ENCODE results near the gene POU3F2.

The POU3F2 gene

DNA sequence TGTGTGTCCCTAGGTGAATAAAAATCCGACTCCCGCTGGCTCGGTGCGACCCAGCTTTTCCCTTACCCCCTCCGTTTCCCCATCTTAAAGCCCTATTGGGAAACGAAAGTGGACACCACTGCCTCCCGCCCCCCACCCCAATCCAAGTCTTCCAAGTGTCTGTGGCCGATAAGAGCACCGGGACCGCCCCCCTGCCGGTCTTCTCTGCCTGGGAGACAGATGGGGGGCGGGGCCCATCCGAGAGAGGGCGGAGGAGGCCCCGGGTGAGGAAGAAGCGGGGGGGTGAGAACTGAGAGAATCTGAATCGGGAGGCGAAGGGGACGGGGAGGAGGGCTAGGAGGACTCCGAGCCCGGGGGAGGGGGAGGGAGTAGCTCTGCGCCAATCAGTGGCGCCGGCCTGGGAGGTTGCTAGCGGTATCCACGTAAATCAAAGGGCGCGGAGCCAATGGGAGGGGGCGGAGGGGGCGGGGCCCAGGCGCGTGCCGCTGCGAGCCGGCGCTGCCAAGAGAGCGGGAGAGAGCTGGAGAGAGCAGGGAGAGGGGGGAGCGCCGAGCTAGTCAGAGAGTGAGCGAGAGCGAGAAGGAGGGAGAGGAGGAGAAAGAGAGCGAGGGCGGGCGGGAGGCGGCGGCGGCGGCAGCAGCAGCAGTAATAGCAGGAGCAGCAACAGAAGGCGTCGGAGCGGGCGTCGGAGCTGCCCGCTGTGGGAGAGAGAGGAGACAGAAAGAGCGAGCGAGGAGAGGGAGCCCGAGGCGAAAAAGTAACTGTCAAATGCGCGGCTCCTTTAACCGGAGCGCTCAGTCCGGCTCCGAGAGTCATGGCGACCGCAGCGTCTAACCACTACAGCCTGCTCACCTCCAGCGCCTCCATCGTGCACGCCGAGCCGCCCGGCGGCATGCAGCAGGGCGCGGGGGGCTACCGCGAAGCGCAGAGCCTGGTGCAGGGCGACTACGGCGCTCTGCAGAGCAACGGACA is at the start of gene POU3F2:
POU3F2 (plus strand) TSS at position 515 of the 972 bp plus-strand sequence; CDS start at position 815, 300 bp downstream.
- peak; percentile 58 to 59 for DNase-seq

DNA sequence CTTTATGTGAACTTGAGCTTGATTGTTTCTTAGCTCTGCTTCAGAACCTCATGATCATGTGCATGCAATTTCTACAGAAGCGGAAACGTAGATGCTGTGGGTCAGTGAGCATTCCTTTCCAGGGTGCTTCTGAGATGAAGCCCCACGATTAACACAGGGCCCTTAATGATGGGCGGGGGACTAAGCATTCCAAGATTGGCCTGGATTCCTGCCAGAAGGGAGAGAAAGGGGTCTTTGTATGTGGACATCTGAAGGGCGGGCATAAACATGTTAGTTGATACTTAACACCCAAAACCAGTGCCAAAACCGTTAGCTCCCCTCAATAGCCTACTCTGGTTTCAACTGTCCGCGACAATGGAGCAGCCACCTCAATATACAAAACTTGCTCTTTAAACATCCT is 46.9 kb upstream of the POU3F2 start:
- no peak for DNase-seq

DNA sequence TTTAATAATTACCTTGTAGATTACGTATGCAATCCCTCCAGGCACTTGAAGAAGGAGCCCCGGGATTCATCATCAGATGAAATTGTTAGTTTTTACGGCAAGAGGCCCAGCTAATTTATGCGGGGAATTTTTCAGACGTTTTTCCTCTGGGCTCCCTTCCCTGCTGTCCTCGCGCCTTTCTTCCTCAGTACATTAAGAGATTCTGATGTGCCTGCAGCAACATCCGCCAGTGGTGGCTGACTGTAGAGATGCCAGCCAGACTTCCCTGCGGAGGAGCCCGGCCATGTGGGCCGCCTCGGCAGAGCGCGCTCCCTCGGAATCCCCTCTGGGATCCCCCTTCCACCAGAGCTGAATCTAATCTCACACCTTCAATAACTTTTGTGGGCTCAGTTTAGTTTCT is 46.4 kb upstream of the POU3F2 start:
- DNase-seq = no peak

DNA sequence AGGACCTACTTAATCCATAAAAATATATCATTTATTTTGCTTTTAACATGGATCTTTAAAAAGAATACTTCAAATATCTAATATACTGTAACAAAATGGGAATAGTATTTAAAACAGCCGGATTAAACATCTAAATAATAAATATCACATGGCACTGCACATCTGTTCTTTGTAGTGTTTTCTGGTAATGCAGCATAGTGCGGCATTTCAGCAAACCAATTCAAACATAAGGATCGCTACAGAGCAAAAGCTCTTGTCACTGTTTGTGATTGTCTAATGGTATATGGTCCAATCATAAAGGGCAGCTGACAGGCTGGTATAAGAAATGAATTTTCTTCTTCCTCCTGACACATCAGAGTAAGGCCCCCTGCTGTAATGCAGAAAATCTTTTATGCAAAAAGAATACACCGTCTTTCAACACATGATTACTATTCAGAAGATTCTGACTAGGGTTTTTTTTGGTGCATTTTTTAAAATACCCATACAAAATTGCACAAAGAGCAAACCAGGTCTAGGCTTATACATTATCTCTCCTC is 40.0 kb upstream of the POU3F2 start:
- DNase-seq = no peak

DNA sequence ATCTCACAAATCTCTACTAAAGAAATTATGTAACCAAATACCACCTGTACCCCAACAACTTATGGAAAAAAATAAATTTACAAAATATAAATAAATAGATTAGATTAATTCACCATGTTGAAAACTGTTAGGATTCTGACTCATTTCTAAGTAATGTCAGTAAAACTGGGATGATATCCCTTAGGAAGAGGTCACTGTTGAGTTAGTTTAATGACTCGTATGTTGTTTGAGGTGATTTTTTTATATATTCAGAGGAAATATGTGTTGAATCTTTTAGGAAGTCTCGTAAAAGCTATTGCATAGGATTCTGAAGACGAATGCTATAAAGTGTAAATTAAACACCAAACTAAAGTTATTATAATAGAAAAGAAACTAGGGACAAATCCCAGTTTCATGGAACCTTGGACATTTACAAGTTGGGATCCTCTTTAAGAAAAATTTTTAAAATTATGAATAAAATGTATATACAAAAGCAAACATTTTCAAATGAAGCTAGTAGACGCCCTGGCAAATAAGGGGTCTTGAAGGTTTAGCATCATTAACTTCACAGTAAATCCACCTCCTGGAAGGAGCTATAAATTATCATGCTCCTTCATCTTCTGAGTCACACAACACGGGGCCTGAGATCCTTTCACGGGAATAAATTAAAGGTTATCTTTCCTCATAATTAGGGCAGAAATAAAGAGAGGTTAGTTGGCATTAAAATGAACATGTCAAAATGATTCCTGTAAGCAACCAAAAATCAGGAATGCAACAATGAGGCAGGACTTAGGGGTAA is 37.0 kb upstream of the POU3F2 start:
- no peak for DNase-seq

DNA sequence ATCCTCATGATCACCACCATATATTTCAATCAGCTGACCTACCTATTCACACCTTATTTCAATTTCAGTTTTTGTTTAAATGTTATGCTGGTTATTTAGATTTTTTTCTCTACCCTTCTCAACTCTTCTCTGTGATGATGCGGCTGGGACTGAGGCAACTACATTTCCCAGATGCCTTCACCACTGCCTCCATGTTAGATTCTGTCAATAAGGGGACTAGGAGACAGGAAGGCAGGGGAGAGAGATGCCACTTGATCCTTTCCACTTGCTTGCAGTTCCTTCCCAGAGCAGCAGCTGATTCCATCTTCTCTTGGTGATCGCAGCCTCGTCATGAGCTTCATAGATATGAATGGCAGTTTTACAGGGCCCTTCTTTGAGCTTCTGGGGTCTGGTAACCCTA is 33.5 kb upstream of the POU3F2 start:
- DNase-seq = no peak

DNA sequence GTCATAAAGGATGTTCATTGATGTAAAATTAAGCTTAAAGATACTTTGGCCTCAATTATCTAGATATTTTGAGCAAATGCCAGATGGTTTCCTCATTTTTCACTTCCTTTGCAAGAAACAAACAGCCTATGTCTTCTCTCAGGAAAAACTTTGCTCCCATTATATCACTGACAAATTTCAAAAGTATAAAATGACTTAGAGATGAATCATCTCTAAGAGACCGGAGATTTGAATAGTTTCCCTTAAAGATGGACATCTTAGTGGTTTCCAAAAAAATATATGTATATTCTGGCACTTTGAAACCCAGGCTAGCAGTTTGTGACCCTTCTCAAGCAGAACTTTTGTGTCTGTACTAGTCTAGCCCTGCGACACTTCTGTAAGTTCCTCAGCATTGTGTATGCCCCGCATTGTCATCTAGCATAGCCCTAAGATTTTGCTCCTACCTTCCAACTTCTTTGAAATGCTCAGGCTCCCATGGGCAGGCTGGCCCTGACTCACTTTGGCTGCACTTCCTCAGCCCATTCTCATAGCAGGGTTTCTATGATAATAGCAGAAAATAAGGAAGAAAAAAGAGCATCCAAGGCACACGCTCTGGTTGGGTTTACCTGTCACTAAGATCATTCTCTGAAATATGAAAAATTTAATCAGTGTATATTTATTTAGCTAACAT is 25.7 kb upstream of the POU3F2 start:
- no peak for DNase-seq

DNA sequence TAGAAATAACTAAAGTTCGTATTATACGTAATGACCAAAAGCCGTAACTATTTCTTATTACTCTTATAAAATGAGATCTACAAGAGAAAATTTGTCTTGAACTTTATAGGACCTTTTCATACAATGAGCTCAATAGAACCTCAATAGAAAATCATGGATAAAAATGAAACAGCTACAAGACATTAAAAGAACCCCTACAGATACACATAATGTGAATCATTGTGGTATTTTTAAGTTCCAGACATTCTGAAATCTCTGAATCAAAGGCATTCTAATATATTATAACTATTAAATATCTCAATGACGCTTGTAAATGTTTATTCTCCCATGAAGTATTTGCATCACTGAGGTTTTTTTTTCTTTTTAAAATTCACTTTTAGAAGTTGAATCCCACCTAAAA is 22.2 kb upstream of the POU3F2 start:
- no peak for DNase-seq

DNA sequence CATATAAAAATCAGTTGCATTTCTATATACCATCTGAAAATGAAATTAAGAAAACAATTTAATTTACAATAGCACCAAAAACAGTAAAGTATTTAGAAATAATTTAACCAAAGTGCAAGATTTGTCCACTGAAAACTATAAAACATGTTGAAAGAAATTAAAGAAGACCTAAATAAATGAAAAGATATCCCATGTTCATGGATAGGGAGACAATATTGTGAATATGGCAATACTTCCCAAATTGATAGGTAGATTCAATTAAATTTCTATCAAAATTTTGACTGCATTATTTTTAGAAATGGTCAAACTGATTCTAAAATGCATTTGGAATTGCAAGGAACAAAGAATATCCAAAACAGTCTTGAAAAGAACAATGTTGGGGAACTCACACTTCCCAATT is 17.6 kb upstream of the POU3F2 start:
- no peak for DNase-seq

DNA sequence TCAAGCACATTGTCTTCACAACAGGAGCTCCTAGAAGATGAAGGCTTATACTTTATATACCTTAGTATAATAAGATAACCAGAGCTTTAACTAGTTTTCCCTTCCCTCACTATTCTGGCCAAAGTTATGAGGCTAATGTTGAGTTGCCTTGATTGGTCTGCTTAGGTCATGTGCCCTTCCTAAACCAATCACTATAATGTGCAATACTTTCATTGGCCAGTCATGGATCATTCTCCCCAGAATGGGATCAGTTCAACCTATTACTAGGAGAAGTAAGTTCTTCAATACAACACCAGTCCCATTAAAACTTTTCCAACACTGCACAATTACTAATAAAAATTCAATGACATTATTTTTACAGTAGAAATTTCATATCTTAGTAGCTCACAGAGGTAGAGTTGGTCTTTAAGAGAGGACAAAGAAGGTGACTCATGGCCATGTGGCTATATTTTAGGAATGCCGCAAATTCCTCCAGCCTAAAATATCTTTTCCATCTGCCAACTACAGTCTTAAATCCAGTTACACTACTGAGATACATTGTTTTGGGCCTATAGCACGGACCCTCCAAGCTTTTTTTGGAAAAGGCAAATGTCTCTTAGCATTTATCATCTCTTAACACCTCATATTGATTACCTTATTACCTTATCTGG is 12.5 kb upstream of the POU3F2 start:
- DNase-seq = no peak

DNA sequence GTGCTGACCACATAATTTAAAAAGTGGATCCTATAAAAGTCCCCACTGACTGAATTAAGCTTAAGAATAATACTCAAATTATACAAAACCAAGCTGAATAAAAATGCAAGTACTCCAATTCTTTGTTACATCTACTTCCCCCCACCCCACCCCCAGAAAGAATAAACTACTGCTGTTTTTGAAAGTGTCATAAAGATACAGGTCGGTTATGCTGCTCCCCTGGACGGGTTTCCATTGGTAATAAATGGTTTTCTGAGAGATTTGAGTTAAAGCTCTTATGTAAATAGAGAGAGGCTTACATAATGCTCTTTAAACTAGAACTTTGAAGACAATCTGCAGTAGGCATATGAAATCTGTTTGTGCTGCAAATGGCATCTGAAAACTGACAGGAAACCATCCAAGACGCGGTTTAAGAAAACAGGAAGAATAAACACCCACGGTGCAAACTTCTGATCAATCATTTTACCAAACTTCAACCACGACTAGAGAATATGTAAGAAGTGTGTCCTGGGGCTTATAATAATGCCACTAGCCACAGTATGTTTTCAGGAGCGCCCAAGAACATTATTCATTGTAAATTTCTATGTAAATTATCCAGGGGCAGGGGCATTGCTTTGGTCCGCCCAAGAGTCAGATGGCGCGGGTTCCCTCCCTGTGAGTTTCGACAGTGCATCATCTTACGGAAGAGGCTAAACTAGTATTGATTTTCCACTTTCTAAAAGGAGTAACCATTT is 10.8 kb upstream of the POU3F2 start:
- no peak for DNase-seq

DNA sequence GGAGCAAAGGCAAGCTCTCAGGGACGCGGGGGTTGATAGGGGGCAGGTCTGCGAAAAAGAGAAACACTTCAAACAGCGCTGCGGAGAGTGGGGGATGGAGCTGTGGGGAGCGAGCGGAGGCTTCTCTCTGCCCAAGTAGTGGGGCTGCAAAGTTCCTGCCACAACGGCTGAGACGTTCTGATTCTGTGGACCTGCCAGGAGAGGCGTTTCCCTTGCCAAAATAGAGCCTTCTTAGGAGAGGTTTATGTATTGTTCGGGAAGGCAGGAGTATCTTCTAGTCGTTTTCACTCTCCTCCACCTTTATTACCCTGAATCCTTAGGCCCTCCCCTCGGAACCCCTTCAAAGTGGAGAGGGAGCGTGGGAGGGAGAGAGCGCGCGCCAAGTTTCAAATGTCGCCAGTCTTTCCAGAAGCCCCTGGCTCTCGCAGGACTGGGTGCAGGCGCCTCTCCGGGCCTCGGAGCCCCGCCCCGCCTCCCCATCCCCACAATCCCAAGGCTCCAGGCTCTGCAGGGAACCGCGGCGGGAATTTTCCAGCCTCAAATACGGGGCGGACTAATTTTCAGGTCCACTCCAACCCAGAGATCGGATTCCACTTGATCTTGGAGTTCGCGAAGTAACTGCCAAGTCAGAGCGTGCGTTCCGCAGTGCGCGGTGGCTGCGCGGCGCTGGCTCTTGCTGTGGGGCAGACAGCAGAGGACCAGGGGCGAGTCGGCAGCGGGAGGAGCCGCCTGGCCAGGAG is 10.0 kb upstream of the POU3F2 start:
- DNase-seq = no peak

DNA sequence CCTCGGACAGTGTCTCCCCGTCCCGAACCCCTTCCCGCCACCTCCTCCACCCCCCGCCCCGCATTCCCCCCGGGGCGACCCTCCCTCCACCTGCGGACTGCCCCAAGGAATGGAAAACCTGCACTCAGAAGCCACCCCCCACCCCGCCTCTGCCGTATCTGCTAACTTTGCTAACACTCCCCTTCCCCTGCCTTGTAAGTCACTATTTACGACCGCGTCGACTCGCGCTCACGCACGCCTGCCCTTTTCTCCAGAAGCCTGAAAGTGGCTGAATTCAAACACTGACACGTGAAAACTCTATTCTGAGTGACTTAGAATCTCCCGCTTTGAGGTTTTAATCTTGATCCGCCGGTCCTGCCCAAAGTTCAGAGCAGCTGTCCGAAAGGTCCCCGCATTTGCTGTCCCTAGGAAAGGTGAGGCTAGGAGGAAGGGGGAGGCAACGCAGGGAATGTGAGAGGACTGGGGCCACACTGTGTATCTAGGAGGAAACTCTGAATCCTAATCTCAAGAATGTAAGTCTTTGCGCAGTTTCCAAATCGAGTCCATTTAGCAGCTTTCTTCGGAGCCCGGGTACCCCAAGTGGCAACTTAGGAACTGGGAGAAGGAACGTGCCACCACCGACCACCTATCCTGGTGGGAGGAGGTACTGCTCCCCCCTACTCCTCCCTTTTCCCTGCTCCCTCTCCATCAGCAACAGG is 9.3 kb upstream of the POU3F2 start:
- DNase-seq = no peak

DNA sequence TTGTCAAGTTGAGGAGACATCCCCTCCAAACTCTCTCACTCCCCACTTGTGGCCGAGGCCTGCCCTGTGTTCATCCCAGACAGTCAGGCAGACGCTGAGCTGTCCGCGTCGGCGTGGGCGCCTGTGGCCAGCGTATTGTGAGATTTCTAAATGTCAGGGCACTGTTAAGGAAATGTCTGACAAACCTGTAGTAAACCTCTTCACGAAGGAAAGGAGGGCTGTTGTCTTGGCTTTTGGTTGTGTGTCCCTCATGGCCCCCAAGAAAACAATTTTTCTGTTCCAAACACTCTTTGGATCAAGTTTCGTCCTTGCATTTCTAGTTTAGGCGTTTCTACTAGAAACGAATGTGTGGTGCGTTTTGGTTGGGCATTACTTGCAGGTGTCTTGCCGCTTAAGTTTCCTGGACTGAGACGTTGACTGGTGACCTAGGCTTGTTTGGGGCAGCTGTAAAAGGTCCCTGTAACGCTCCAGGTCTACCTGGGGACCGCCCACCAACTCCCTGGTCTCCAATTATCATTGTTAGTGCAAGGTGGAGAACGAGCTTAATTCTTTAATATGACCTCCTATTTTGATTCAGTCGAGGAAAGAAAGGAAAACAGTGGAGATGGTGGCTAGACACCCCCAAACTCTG is 8.7 kb upstream of the POU3F2 start:
- no peak for DNase-seq

DNA sequence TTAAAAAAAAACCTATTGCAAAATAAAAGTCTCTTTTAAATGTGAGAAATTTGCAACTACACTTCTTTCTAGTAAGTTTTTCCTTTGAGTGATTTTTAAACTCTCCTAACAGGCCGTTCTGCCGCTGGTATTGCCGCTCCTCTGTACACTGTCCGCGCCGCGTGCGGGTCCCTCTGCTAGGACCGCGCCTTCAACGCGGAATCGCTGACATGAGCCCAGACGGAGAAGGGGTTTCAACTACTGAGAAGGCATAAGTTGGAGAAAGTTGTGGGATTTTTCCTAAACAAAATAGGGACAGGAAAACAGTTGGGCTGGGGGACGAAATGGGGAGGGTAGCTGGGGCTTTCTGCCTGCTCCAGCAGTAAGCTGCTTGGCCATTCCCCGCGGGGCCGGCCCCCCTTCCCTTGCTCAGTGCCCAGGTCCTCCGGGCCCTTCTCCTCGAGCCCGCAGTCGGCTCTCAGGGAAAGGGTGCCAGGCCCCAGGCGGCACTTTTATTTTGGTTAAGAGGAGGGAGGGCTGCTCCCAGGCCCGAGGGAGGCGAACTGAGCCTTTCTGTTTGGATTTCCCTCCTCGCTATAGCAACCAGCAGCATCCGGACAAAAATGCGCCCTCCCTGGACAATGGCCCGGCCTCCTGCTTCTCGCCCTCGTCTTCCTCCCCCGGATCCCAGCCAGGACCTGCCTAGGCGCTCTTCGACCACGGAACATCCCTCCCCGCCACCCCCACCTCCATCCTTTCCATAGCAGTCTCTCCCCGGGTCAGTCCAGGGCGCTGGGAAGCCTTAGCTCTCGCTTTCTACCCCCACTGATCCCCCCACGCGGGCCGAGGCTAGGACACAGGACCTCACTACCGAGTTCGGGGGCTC is 6.8 kb upstream of the POU3F2 start:
- no peak for DNase-seq

DNA sequence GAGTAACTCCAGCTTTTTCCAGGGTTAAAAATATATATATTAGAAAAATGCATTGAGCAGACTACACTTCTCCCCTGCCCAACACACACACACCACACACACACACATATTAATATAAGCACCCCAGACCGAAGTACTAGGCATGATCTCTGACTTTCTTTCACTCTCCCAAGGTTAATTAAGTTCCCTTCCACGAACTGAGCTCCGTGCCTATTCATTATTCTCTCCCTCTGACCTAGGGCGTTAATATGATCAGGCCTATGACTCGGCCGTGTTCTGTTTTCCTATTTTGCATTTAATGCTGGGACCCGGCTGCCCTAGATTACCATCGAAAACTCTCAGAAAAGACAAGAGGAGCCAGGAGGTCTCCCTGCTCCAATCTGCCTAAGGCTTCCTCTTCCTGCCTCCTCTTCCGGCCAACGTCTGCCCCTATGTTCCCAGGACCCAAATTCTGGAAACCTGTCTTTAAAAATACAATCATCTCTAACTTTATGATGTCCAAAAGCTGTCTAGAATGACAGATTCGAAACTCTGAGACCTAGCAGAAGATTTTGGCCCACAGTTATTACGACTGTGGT is 6.1 kb upstream of the POU3F2 start:
- DNase-seq = no peak

DNA sequence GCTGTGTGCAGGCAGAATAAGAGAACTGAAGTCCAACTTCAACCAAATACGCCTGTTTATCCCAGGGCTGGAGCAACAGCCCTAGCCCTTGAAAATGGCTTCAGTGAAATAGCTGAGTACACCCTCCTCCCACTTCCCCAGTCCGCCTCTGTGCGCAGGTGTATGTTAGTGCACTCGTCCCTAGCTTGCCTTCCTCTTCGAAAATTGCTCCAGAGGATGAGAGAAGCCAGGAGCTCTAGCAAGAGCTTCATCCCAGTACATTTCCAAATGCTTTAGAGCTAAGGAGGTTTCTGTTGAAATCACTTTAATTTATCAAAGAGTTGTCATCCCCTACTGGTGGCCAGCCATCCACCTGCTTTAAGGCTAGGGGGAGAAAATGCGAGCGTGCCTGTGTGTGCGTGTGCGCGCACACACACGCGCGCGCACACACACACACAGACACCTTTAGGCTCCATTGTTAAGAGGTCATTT is 5.4 kb upstream of the POU3F2 start:
- DNase-seq = no peak

DNA sequence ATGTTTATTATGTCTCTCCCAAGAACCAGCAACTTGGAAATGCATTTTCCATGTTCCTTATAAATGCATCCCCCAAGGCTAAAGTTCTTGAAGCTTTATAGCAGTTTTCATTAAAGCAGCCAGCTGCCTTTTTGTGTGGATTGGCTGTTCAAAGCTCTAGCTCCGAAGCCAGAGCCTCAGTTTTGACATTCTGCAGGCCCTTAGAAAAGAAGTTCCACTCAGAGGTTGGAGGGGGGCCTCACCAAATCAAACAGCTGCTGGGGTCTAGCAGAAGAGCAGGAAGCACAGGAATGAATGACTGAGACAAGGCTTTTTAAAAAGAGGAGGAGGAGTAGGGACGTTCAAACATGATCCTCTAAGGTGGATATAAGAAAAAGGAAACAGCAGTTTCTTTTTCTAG is 4.2 kb upstream of the POU3F2 start:
- no peak for DNase-seq

Measured in stimulated activated CD4-positive, alpha-beta T cell treated with anti-CD3 and anti-CD28 coated beads, Interleukin-2, amount 100 ng/mL, for 48 hours (primary cell).